ENCODE measurements around the gene CYGB.

CYGB gene

DNA sequence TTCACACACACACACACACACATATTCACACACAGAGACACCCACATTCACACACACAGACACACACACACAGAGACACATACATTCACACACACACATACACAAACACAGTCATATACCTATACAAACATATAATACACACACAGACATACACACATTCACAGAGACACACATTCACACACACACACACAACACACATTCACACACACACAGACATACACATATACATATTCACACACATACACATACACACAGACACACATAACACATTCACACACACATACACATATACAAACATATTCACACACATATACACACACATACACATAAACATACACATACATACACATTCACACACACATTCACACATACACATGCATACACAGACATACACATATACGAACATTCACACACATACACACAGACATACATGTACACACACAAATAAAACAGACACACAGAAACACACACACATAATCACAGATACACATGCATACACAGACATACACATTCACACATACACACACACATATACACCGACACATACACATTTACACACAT is 10.2 kb upstream of the CYGB start:
- H3K4me3 Mint-ChIP-seq, result no peak overlapping the region
- H3K9me3 Mint-ChIP-seq, result no peaks in the 10 kb centered on the region
- no peak for ATAC-seq

DNA sequence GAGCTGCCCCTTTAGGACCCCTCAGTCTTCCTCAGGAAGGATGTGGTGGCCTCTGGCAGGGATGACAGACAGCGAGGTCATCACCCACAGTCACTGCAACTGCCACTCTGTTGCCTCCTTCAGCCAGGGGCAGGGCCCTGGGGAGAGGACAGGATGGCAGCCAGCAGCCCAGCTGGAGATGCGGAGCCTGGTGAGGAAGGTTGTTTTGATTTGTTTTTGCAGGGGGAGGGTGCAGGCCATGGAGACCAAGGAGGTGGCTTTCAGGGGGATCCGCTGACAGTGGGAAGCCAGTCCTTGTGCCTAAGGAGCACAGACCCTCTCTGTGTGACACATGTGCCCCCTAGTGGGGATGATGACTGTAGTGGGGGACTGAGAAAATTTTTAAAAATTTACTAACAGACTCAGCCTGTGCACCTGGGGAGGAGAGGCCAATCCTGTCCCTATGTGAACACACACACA is 9.7 kb upstream of the CYGB start:
- ATAC-seq (peak; percentile 80), DNase-seq (ENCODE audit: low spot score in 2 of 2) (peak; percentile 18 to 71)
- Mint-ChIP-seq H3K4me1 (peaks cover 7% of the 10 kb centered on the region), H3K27ac (no peak overlapping the region), H3K36me3 (no peaks in the 10 kb centered on the region), H3K9me3 (no peaks in the 10 kb centered on the region), H3K4me3 (no peak overlapping the region)

More for the DNA sequence above, 10.2 kb upstream of the CYGB start:
- Mint-ChIP-seq H3K36me3 (no peaks in the 10 kb centered on the region), H3K27ac (no peak overlapping the region), H3K4me1 (peaks cover 2% of the 10 kb centered on the region)
- no peak for DNase-seq (ENCODE audit: low spot score in 2 of 2)

DNA sequence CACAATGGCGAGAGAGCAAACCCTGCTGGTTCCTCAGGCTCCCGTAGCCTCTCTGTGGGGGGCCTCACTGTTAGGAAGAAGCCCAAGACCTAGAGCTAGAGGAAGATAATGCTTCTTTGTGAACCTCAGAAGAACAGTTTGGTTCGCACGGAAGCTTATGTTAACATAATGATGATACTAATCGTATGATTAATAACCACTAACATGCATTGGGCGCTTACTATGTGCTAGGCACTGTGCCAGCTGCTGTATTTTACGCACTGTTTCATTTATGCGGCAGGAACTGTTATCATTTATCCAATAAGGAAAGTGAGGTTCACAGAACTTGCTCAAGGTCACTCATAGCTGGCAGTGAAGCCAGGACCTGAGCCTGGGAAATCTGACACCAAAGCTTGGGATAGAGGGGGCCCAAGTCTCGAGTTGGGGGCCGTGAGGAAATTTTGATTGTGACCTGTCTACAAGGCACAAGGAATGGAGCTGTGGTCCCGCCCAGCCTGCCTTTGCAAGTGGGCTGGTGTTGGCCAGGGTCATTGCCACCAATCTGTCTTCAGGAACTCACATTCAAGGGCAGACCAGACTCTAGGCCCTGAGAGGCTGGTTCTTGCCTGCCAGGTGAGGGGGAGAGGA is 9.2 kb upstream of the CYGB start:
- Mint-ChIP-seq H3K4me1 (peaks cover 8% of the 10 kb centered on the region), H3K9me3 (no peaks in the 10 kb centered on the region), H3K36me3 (no peaks in the 10 kb centered on the region), H3K4me3 (no peak overlapping the region), H3K27ac (no peak overlapping the region)
- DNase-seq (ENCODE audit: low spot score in 2 of 2), result no peak
- no peak for ATAC-seq

DNA sequence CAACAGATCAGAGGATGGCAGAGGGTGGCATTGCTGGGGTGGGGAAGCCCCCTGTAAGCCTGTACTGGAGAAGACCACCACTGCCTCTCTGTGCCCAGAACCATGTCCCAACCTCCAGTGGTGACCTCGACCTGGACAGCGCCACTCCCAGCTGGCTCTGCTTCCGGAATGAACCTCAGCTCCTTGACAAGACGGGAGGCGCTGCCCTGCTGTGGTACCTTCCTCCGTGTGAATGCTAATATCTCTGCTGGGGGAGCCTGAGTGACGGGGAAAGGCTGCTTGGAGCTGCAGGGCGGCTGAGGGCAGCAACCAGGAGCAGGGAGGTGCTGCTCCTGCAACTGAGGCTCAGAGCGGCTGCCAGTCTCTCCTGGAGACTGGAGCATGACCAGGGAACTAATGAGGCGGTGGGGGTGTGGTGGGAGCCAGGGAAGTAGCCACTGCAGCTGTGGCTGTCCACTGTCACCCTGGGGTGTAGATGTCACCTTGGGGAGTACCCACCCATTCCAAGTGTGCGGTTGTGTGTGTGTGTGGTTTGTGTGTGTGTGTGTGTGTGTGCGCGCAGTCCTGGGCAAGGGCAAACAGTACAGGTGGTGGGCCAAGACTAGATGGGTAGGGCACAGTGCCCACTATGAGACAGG is 8.5 kb upstream of the CYGB start:
- DNase-seq (ENCODE audit: low spot score in 2 of 2) (no peak), ATAC-seq (no peak)
- Mint-ChIP-seq H3K27ac (no peak overlapping the region), H3K4me3 (no peak overlapping the region), H3K9me3 (no peaks in the 10 kb centered on the region), H3K4me1 (peaks cover 8% of the 10 kb centered on the region), H3K36me3 (no peaks in the 10 kb centered on the region)

DNA sequence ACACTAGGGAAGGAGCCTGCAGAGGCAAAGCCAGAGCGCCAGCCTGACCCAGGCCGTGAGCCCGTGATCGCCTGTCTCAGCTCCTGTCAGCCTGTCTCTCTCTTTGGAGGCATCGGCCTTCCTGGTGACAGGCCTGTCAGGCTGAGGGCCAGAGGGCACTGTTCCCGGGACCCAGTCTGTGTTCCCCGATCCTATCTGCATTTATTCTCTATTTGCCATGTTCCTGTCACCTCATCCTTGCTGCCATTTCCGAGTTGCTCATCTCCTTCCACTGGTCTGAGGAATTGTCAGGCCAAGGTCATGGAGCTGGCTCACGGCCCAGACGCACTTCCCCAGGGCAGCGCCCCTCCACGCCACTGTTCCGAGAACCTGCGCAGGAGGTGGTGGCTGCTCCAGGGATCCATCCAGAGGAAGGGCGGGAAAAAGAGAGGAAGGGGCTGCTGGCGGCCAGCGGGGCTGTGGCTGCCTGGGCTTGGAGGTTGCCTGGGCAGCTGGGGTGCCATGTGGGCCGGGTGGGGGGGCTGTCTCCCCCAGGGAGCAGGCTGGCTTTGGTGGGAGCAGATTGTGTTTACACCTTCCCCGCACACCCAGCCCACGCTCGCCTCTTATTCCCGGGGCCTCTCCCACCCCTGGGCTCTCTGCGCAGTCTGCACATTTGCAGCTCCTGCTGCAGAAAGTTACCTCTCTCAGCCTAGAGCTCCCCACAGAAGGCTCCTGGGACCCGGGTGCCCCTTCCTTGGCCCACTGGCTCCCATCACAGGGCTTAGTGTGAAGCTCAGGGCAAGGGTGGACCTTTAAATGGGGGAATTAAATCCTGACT is 7.2 kb upstream of the CYGB start:
- Mint-ChIP-seq H3K9me3 (no peaks in the 10 kb centered on the region), H3K4me3 (no peak overlapping the region), H3K36me3 (no peaks in the 10 kb centered on the region), H3K27ac (no peak overlapping the region), H3K4me1 (peaks cover 8% of the 10 kb centered on the region)
- DNase-seq (ENCODE audit: low spot score in 2 of 2) (no peak), ATAC-seq (no peak)

DNA sequence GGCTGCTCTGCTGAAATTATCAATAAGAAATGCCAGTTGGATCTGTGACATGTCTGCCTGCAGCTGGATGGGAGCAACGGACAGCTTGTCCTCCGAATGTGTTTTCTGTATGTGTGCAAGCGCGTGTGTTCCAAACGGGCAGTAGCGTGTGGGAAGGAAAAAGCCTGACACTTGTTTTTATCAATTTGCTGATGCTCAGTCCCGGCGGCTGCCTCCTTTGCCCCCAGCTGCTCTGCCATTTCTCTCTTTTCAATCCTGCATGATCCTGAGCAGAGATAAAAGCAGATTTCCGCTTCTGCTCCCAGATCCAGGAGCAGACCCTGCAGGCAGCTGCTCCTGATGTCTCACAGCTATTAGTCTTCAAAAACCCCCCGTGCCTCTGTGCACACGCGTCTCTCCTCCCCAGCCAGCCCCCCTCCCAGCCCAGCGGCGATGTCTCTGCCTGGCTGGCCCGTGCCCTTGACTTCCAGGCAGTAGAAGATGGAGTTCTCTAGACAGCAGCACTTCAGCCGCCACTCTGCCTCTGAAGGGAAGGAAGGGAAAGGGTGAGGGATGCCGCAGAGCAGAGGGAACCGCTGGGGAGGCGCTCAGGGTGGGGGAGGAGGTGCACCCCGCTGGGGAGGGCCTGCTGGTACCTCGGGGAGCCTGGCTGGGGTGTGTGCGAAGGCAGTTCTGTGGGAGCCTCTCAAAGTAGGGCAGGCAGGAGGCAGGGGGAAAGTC is 6.5 kb upstream of the CYGB start:
- H3K27ac Mint-ChIP-seq, result no peak overlapping the region
- H3K4me3 Mint-ChIP-seq, result no peak overlapping the region
- no peaks in the 10 kb centered on the region for H3K9me3 Mint-ChIP-seq
- peaks cover 8% of the 10 kb centered on the region for H3K4me1 Mint-ChIP-seq
- H3K36me3 Mint-ChIP-seq, result no peaks in the 10 kb centered on the region
- DNase-seq (ENCODE audit: low spot score in 2 of 2), result no peak
- ATAC-seq, result no peak

DNA sequence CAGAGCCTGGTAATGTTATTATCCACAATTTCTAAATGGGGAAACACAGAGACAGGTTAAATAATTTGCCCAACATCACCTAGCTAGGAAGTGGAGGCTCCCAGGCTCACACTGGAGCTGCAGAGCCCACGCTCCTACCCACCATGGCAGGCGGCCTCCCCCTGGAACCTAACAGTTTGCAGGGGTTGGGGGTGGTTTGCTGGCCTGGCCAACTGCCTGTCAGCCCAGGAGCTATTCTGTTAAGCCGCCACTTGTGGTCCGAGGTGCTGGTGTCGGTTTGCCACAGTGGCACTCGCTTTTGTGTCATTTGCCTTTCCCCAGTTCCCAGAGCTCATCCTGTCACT is 5.9 kb upstream of the CYGB start:
- no peak overlapping the region for H3K4me3 Mint-ChIP-seq
- H3K27ac Mint-ChIP-seq, result no peak overlapping the region
- DNase-seq (ENCODE audit: low spot score in 2 of 2), result no peak
- H3K36me3 Mint-ChIP-seq, result no peaks in the 10 kb centered on the region
- peaks cover 8% of the 10 kb centered on the region for H3K4me1 Mint-ChIP-seq
- no peak for ATAC-seq
- no peaks in the 10 kb centered on the region for H3K9me3 Mint-ChIP-seq

DNA sequence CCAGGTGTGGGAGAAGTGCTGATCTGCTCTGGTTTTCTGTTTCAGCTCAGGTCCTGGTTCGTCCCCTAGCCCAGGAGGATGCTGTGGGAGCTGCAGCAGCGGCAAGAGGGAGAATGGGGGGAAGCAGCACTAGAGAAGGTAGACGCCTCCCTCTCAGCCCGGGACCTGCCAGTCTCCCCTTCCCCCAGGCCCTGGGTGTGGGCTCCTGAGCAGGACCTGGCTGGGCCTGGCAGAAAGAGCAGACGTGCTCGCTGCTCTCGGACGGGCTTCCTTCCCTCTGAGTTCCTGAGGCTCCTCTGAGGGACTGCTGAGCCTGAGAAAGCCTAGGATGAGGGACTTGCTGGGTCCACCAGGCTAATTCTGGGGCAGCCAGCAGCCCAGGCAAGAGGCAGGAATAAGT is 5.5 kb upstream of the CYGB start:
- peak overlapping the region; percentile 24 for H3K27ac Mint-ChIP-seq
- ATAC-seq (no peak), DNase-seq (ENCODE audit: low spot score in 2 of 2) (no peak)
- H3K9me3 Mint-ChIP-seq, result no peaks in the 10 kb centered on the region
- H3K4me1 Mint-ChIP-seq, result peaks cover 8% of the 10 kb centered on the region
- H3K36me3 Mint-ChIP-seq, result no peaks in the 10 kb centered on the region
- no peak overlapping the region for H3K4me3 Mint-ChIP-seq

DNA sequence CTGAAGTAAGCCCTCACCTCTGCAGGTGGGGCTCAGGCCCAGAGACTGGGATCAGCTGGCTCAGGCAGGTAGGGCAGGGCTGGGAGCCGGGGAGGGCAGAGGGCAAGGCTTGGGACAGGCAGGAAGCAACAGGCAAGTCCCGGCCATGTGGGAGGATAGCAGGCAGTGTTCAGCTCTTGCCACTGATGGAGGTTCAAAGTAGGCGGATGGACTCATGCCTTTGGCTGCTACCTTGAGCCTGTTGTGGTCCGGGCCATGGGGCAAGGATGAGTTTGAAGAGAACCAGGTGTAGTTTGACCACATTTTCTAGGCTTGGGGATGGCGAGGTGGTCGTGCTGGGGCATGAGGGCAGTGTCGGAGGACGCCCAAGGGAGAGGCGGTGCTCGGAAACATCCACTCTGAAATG is 5.1 kb upstream of the CYGB start:
- no peak for ATAC-seq
- no peaks in the 10 kb centered on the region for H3K36me3 Mint-ChIP-seq
- no peak overlapping the region for H3K4me3 Mint-ChIP-seq
- peak overlapping the region; percentile 24 for H3K27ac Mint-ChIP-seq
- H3K9me3 Mint-ChIP-seq, result no peaks in the 10 kb centered on the region
- peaks cover 8% of the 10 kb centered on the region for H3K4me1 Mint-ChIP-seq
- DNase-seq (ENCODE audit: low spot score in 2 of 2), result no peak

DNA sequence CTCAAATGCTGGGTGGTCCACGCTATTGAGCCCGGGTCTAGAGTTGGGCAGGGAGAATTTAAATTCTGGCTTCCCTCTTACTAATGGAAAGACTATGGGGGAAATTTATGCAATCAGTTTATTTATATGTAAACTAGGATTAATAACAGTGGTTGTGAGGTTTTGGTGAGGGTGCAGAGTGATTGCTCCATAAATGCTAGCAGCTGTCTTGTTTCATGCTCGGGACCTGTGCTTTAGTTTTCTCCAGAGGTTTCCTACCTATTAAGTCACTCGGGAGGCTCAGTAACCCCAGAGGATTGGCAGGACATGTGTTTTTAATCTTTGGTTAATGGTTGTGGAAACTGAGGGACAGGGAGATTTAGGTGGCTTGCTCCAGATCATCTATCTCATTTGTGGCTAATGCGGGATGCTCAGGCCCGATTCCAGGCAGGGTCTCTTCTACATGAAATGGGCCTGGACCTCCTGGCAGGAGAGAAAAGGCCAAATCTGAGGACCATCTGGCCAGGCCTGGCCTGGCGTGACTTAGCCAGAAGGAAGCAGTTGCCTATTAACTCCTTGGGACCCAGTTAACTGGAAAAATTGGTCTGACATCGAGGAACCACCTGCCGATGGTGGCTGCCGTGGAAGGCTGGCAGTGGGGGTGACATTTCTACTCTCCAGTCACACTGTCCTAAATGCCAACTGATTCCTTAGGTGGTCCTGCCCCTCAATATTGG is 4.4 kb upstream of the CYGB start:
- no peak for DNase-seq (ENCODE audit: low spot score in 2 of 2)
- Mint-ChIP-seq H3K27ac (peak overlapping the region; percentile 24), H3K36me3 (no peaks in the 10 kb centered on the region), H3K4me1 (peaks cover 8% of the 10 kb centered on the region), H3K4me3 (no peak overlapping the region), H3K9me3 (no peaks in the 10 kb centered on the region)
- no peak for ATAC-seq

DNA sequence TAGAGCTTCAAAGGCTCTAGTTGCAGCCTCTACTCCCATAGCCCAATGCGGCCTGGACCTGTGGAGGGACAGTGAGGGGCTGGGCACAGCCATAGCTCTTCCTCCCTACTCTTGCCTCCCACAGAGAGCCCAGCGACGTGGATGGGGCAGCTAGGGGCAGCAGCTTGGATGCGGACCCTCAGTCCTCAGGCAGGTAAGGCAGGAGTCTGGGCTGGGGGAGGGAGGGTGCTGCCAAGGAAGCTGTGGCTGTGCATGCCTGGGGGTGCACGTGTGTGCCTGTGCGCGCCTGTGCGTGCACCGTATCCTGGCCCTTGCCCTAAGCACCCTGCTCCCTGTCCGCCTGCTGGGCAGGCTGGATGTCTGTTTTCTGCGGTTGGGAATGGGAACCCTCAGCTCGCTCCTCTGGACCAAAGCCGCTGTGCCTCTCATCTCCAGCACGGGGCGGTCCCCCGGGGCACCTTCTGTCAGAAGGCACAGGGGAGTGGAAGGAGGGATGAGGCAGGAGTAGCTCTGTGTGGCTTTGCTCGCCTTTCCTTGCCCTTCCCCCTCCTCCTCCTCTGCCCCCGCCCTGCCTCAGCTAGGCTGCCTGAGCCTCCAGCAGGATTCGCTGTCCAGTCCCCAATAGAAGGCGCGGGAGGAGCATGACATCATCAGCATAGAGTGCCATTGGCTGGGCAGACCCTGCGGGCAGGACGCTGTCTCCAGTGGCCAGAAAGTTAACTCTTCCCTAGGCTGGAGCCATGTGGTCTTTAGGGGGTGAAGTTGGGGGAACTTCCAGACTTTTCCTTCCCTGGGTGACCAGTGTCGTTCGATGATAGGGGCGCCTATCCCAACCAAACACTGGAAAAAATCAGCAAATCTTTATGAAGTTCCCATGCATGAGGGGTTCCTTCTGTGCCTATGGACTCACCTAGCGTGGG is 3.1 kb upstream of the CYGB start:
- Mint-ChIP-seq H3K27ac (no peak overlapping the region), H3K4me3 (no peak overlapping the region), H3K9me3 (no peaks in the 10 kb centered on the region), H3K36me3 (no peaks in the 10 kb centered on the region), H3K4me1 (peaks cover 8% of the 10 kb centered on the region)
- peak; percentile 56 for ATAC-seq
- no peak for DNase-seq (ENCODE audit: low spot score in 2 of 2)

DNA sequence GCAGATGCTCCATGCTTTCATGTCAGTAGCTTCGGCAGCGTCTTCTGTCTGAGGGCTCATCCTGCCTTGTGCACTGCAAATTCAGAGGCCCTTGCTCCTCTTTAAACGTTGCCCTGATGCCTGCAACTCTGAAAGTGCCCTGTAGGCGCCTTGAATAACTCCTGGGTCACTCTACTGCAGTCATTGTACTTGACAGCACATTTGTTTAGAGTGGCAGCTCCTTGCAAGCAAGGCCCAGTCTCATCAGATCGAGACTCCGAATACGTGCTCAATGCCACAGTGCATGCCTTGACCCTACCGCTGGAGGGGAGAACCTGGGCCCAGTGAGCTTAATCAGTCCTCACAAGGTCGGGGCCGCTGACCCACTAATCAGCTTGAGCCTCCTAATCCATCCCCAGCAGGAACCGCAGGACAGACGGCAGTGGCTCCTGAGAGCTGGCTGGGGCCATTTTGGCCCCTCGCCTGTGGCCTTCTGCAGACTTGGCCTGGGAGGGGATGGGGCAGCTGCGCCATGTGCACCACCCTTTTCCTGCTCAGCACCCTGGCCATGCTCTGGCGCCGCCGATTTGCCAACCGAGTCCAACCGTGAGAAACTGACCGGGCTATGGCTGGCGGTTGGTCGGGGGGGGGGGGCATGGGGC is 2.2 kb upstream of the CYGB start, which contains the start of gene PRCD:
TSS of gene PRCD (plus strand) at position 414 of the 641 bp plus-strand sequence. CDS start at position 512, 98 bp downstream.
- Mint-ChIP-seq H3K9me3 (no peaks in the 10 kb centered on the region), H3K4me3 (peak within 1 kb of the TSS; percentile 31), H3K4me1 (peaks cover 8% of the 10 kb centered on the region), H3K36me3 (peaks cover 5% of the 10 kb centered on the region), H3K27ac (no peak within 1 kb of the TSS)
- no peak for ATAC-seq
- DNase-seq (ENCODE audit: low spot score in 2 of 2), result no peak

DNA sequence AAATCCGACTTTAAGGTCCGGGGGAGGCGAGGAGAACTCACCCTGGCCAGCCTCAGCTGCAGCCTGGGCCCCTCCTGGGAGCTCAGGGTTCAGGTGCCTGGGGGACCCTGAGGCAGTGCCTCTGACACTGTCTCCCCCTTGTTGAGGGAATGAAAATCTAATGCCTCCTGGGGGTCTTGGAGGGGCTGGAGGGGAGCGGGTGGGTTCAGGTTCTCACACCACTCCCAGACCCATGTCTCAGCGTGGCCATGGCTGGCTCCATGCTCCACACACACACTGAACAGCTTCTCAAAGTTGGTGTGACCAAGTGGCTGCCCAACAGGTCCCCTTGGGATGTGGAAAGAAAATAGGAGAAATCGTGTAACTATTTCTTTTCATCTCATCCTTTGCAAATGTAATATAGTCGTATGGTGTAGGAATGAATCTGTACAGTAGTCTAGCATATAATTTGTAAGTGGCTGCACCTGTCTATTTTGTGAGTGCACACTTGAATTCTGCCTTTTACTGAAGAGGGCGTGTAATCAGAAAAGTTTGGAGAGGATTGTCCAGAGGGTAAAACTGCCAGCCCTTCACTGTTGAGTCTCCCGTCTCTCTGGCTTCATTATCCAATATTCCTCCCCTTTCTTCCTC is 1.5 kb upstream of the CYGB start:
- no peak for DNase-seq (ENCODE audit: low spot score in 2 of 2)
- peaks cover 5% of the 10 kb centered on the region for H3K36me3 Mint-ChIP-seq
- no peak for ATAC-seq
- no peak overlapping the region for H3K27ac Mint-ChIP-seq
- H3K9me3 Mint-ChIP-seq, result no peaks in the 10 kb centered on the region
- peaks cover 8% of the 10 kb centered on the region for H3K4me1 Mint-ChIP-seq
- peak overlapping the region; percentile 31 for H3K4me3 Mint-ChIP-seq
